Activated T-helper 2 cell treated with anti-CD3 and anti-CD28 coated beads, Interferon-gamma antibody, Interleukin-2, Interleukin-4, amounts not matched to agents 10 μg/mL and 5 μg/mL and 100 μg/mL, durations not matched to agents 14 hours and 24 hours and 36 hours (primary cell): Measurements from ENCODE around the gene PHACTR2. TPM values are rescaled to one million over a fixed set of nuclear protein-coding genes. Genes with fewer than 3 reads are reported as not detected.

ENCODE experiments used
- DNase-seq: peaks from one replicate; pipeline ENCODE4 v3.0.0; 2021; ENCODE audit warnings: low spot score
- H3K27ac Mint-ChIP-seq: one replicate; pipeline ENCODE4 v1.8.0; 2021; ENCODE audit warnings: mixed read lengths
- H3K27me3 Mint-ChIP-seq: one replicate; pipeline ENCODE4 v1.8.0; 2021; ENCODE audit warnings: low read depth, mixed read lengths
- H3K36me3 Mint-ChIP-seq: one replicate; pipeline ENCODE4 v1.8.0; 2021; ENCODE audit warnings: low read depth, mixed read lengths
- H3K4me1 Mint-ChIP-seq: one replicate; pipeline ENCODE4 v1.8.0; 2021; ENCODE audit warnings: low read depth, mixed read lengths
- H3K4me3 Mint-ChIP-seq: one replicate; pipeline ENCODE4 v1.8.0; 2021; ENCODE audit warnings: low read depth, mild to moderate bottlenecking, moderate library complexity, mixed read lengths
- H3K9me3 Mint-ChIP-seq: one replicate; pipeline ENCODE4 v1.8.0; 2021; ENCODE audit warnings: mixed read lengths
- intact Hi-C: fragments of 100-400 bp; cut with micrococcal nuclease; formaldehyde crosslinking; loops from one replicate; pipeline ENCODE4 v1.15.1; 2023
- total RNA-seq: library from RNA; stranded (reverse); gene quantifications from 2 replicates; pipeline ENCODE4 v1.2.3, GENCODE V29; 2022

PHACTR2 gene
- total RNA-seq, 1 donor from 2014 or later = 45.4 TPM

DNA sequence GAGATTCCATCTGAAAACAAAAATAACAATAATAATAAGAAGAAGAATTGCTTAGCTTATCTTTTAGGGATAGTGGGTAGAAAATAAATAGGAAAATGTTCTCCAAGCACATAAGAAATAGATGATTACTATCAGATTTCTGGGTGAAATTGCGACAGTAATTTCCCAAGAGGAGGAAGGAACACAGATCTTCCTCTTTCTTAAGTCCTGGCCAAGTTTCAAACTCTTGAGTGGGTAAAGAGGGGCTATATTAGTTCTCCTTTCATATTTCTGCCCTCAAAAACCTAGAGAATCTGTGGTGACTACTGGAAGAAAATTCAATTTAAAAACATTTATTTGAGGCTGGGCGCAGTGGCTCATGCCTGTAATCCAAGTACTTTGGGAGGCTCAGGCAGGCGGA is 63.7 kb downstream of the PHACTR2 start:
- Mint-ChIP-seq H3K9me3 (no peaks in the 10 kb centered on the region), H3K4me1 (peaks cover 6% of the 10 kb centered on the region), H3K4me3 (no peak overlapping the region), H3K27me3 (no peaks in the 10 kb centered on the region), H3K36me3 (no peaks in the 10 kb centered on the region), H3K27ac (no peak overlapping the region)
- no peak for DNase-seq
- intact Hi-C loops = no loop called here

DNA sequence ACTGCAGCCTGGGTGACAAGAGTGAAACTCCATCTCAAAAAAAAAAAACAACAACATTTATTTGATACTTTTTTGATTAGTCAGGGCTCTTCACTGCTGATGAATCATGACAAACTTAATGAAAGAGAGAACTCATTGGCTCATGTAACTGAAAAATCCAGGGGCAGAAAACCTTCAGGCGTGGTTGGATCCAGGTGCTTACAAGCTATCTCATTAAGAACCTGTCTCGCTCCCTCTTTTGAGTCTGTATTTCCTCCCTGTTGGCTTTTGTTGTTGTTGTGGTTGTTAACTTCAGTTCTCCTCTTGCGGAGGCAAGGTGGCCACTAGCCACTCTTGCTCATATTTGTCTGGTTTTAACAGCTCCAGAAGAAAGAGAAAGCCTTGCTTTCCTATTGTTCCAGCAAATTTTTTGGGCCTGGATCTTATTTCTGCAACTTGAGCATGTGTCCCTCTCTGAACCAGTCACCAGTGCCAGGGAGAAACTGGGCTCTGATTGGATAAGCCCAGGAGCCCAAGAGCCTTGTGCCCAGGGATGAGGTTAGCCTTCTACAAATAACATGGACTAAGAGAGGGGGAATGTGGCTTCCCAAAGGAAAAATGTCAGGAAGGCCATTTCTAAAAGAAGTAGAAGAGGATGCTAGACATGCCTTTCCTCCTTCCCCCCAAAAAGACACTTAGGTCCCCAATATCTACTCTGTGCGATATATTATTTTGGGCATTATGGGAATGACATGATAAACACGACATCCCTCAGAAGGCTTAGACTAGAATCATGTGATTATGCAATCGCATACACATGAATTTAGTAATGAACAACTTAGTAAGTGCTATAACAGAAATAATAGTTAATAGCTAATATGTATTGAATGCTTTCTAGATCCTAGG is 64.5 kb downstream of the PHACTR2 start:
- no peaks in the 10 kb centered on the region for H3K27me3 Mint-ChIP-seq
- H3K36me3 Mint-ChIP-seq = no peaks in the 10 kb centered on the region
- DNase-seq = no peak
- intact Hi-C loops = no loop called here
- no peaks in the 10 kb centered on the region for H3K9me3 Mint-ChIP-seq
- no peak overlapping the region for H3K4me3 Mint-ChIP-seq
- no peak overlapping the region for H3K27ac Mint-ChIP-seq
- peaks cover 6% of the 10 kb centered on the region for H3K4me1 Mint-ChIP-seq

DNA sequence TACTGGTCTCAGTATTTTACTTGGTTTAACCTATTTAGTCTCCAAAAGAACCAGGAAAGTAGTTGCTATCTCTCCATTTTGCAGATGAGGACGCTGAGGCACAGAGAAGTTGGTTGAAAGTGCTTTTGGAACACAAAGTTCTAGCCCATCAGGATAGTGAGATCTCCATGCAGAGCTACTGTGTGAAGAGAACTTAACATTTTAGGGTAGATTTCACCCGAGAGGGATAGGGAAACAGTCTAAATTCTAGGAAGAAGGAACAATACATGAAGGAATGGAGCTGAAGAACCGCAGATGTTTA is 65.1 kb downstream of the PHACTR2 start:
- Mint-ChIP-seq H3K4me3 (no peak overlapping the region), H3K36me3 (no peaks in the 10 kb centered on the region), H3K27me3 (no peaks in the 10 kb centered on the region), H3K4me1 (peaks cover 6% of the 10 kb centered on the region), H3K9me3 (no peaks in the 10 kb centered on the region), H3K27ac (no peak overlapping the region)
- DNase-seq = no peak
- intact Hi-C loops = no loop called here

DNA sequence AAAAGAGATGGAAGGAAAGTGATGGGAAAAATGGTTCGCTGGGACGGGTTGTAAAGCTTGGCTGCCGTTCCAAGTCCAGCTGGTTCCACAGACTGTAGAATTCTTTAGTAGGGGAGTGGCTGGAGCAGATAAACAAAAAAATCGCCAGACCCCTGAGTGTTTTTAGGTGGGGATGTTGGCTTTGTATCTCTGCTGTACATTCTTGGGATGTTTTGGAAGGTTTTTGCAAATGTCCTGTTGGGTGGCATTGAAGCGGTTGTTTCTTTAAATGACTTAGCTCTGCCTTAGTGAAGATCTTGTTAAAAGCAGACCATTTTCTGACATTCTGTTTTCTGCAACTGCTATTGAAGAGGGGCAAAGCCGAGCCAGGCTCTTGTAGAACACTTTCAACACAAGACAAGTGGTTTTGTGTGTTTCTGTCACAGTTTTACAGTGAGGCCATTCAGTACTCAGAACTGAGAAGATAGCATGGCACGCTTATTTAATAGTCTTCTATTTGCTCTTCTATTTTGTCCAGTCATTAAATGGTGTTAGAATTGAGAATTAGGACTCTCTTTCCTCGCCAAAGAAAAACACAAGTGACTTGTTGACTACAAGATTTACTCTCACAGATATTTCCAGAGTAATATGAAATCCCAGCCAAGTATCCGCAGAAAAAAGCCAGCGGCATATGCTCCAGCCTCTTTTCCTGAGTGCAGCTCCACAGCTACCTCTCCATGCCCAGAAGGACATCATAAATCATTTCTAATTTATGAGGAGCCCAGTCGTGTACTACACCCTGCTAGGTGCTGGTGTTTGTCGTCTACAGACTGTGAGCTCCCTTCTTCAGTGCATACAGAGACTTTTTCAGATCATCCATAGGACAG is 65.8 kb downstream of the PHACTR2 start:
- Mint-ChIP-seq H3K4me3 (no peak overlapping the region), H3K4me1 (peaks cover 6% of the 10 kb centered on the region), H3K27me3 (no peaks in the 10 kb centered on the region), H3K27ac (no peak overlapping the region), H3K9me3 (no peaks in the 10 kb centered on the region), H3K36me3 (no peaks in the 10 kb centered on the region)
- intact Hi-C loops = no loop called here
- DNase-seq = no peak

DNA sequence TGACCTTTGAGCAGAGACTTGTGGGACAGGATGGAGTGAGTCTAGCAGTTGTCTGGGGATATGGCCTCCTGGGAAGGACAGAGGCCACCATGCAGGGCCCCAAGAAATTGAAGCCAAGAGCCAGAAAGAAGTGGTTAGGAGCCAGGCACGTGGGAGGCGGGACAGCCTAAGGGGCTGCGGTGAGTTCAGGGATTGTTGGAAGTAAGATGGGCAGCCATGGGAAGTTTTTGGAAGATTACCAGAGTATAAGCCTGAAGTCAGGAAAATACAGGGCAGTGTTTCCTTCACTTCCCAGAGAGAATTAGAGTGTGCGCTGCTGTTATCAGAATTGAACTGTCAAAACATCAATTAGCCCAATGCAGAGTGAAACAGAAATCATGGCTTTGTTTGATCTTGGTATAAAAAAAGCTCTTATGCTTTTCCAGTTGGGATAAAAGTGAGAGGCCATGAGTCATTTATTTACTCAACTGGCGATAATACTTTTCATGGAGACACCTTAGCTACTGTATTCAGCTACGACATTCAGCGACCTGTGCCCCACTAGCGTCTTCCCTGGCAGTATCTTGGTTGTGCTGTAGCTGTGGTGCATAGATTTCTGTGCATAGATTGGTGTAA is 66.9 kb downstream of the PHACTR2 start:
- intact Hi-C loops = no loop called here
- Mint-ChIP-seq H3K9me3 (no peaks in the 10 kb centered on the region), H3K36me3 (no peaks in the 10 kb centered on the region), H3K4me1 (peaks cover 1% of the 10 kb centered on the region), H3K27me3 (no peaks in the 10 kb centered on the region), H3K4me3 (no peak overlapping the region), H3K27ac (no peak overlapping the region)
- no peak for DNase-seq

DNA sequence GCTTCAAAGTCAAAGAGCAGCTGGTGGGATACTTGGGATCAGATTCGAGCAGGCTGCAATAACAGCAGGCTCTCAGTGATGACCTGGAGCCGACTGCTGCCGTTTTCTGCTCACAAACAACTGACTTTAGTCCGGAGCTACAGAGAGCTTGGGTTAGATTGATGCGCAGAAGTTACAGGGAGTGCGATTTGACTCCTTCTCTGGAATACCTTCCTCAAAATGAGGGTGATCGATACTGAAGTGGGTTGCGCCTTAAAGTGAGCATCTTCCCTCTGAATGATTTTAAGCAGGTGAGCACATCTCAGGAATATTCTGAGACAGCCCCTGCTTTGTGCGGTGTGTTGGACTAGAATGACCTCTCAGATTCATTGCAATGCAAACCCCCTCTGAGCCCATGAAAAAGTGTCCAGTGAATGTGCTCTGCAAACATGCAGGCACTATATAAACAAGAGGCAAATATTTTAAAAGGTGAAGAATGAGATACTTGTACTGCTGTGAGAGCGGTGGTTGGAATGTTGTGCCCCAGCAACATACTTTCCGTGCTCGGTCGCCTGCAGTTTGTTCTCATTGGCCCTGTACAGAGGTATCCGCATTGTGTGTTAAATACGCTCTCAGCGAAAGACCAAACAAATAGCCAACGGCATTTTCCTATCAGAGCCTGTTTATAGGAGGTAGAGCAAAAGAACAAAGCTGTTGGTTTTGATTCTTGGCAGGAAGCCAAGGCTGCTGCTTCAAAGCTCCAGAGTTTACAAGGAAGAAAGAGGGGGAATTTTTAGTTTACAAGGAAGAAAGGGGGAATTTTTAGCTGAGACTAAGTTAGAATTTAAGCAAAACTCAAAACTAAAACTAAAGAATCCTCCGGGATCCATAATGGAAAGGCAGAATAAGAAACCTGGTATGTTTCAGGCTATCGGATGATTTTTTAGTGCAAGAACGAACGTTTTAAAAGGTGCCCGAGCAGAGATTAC is 67.7 kb downstream of the PHACTR2 start:
- Mint-ChIP-seq H3K4me3 (no peak overlapping the region), H3K36me3 (no peaks in the 10 kb centered on the region), H3K27ac (no peak overlapping the region), H3K9me3 (no peaks in the 10 kb centered on the region), H3K27me3 (no peaks in the 10 kb centered on the region), H3K4me1 (no peaks in the 10 kb centered on the region)
- DNase-seq = no peak
- intact Hi-C loops = no loop called here

DNA sequence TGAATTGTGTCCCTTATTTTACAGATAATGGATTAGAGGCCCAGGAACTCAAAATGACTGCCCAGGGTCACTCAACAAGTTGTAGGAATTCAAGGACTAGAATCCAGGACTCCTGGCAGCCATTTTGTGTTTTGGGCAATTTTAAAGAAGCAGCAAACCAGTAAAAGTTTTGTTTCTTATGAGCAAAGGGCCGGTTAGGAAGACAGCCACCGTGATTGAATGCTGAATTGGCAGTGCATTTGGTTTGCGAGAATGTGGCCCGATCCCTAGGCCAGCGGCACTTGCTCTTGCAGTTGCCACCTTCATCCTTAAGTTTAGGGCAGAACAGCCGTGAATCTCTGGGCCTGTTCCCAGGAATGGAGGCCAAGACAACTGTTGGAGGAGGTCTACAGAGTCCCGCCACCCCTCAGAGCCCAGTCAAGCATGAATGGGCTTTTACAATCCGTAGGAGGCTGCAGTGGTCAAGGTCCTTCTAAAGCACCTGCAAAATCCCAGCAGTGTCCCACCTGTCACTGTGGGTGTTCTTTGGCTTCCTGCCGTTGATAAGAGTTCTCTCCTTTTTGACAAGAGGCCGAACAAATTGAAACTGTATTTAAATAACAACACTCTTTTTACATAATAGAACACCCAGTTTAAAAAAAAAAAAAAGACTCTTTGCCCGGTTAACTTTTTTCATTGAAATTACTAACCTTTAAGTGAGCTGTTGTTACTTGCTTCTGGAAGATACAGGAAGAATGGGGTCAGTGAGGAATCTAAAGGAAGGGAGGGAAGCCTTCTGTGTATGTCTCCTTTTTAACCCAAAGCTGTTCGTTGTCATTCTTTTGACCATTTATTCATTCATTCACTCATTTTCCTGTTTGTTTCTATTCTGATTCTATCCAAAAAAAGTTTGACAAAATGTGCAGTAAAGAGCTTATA is 68.7 kb downstream of the PHACTR2 start:
- Mint-ChIP-seq H3K36me3 (no peaks in the 10 kb centered on the region), H3K27me3 (no peaks in the 10 kb centered on the region), H3K9me3 (no peaks in the 10 kb centered on the region), H3K4me3 (no peak overlapping the region), H3K4me1 (no peaks in the 10 kb centered on the region), H3K27ac (no peak overlapping the region)
- intact Hi-C loops = no loop called here
- no peak for DNase-seq

DNA sequence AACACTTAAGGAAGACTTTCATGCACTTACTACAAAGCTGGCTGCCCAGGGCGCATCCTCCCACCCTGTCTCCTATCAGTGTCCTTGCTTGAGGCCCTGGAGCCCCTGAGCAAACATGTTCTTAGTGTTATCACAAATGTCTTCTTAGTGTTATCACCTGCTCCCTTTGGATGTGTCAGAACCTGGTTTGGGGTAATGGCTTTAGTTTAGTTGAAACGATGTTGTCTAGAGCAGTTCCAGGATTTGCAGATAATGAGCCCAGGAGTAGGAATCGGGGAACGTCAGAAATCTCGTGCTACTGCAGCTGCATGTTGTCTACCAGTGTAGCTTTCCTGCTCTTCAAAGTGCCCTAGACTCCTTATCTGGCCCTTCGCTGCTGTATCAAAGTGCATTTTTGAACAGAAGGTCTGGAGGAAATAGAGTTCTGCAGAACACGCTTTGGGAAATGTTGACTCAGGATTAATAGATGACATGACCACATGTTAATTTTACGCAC is 69.6 kb downstream of the PHACTR2 start:
- DNase-seq = no peak
- no peaks in the 10 kb centered on the region for H3K36me3 Mint-ChIP-seq

DNA sequence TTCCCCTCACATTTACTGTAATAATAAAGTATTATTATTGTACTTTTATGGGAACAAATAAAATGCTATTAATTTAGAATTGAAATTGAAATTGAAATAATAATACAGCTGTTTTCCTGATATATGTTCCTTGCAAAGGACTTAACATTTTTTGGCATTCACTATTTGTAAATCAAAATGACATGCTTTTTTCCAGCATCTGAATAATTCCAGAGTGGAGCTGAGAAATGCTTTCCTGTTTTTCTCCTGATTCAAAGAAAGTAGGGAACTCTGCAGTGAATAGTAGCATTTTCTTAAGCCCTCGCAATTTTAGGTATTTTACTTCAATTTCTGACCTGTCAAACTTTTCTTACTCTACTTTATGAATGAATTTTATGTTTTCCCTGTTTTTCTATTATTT is 72.1 kb downstream of the PHACTR2 start:
- H3K9me3 Mint-ChIP-seq = no peaks in the 10 kb centered on the region
- no peak overlapping the region for H3K27ac Mint-ChIP-seq
- no peak for DNase-seq
- no peaks in the 10 kb centered on the region for H3K4me1 Mint-ChIP-seq
- intact Hi-C loops = no loop called here
- H3K36me3 Mint-ChIP-seq = no peaks in the 10 kb centered on the region
- H3K4me3 Mint-ChIP-seq = no peak overlapping the region
- no peaks in the 10 kb centered on the region for H3K27me3 Mint-ChIP-seq

More for the DNA sequence above, 69.6 kb downstream of the PHACTR2 start:
- H3K4me3 Mint-ChIP-seq = no peak overlapping the region
- no peaks in the 10 kb centered on the region for H3K27me3 Mint-ChIP-seq
- no peak overlapping the region for H3K27ac Mint-ChIP-seq
- intact Hi-C loops = no loop called here
- H3K9me3 Mint-ChIP-seq = no peaks in the 10 kb centered on the region
- no peaks in the 10 kb centered on the region for H3K4me1 Mint-ChIP-seq

DNA sequence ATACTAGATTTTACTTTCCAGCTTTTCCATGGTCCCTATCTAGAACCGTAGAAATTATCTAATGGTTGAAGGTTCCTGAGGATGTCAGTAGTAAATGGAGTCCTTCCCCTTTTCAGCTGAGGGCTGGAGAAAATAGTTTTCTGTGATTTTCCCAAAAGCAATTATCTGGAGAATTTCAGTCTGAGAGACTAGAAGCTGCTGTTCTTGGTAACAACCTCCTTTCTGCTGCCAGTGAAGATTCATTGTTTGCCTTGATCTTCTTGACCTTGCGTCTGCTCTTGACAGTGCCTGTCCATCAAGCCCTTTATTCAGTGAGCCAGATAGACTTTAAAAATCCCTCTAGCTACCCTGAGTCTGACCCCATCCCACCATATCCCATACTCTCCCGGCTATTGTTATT is 73.1 kb downstream of the PHACTR2 start:
- H3K27ac Mint-ChIP-seq = no peak overlapping the region
- no peak for DNase-seq

DNA sequence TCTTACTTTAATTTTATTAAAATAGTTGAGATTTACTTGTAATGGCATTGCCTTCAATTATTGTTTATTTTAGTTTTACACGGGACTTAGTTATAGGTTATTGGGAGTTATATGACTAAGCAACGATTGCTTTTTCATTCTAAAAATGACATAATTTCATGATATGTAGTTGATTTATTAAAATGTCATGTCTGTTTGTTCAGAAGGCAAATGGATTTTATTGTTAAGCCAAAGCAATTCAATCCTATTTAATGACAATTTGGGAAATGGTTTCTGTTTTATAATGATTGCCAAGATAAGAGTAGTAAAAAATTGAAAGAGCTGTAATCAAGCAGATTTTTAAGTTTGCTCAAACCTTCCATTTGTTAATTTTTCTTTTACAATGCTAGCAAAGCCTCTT is 74.7 kb downstream of the PHACTR2 start:
- H3K36me3 Mint-ChIP-seq = peaks cover 7% of the 10 kb centered on the region

More for the DNA sequence above, 73.1 kb downstream of the PHACTR2 start:
- Mint-ChIP-seq H3K4me1 (no peaks in the 10 kb centered on the region), H3K27me3 (no peaks in the 10 kb centered on the region), H3K9me3 (no peaks in the 10 kb centered on the region), H3K4me3 (no peak overlapping the region), H3K36me3 (peaks cover 2% of the 10 kb centered on the region)
- intact Hi-C loops = no loop called here

More for the DNA sequence above, 74.7 kb downstream of the PHACTR2 start:
- Mint-ChIP-seq H3K4me3 (no peak overlapping the region), H3K9me3 (no peaks in the 10 kb centered on the region), H3K27me3 (no peaks in the 10 kb centered on the region), H3K27ac (no peak overlapping the region), H3K4me1 (no peaks in the 10 kb centered on the region)
- intact Hi-C loops = no loop called here
- no peak for DNase-seq
